Skin epidermis (tissue), 12 donors: Measurements from ENCODE around the gene OBSCN.

Experiments
- H3K27ac ChIP-seq, 21 experiments: fragments of 200-600 bp; sonication (generic) in 11 of 21; one replicate each; pipeline ENCODE4 v1.5.0; 2020; ENCODE audit warnings: mild to moderate bottlenecking in 3 of 21, inconsistent platforms in 2 of 21, moderate library complexity in 2 of 21
- H3K4me3 ChIP-seq, 7 experiments: fragments of 200-600 bp; sonication (generic) in 2 of 7; one replicate each; pipeline ENCODE4 v1.5.0; 2020; ENCODE audit warnings: inconsistent platforms in 2 of 7, mild to moderate bottlenecking in 2 of 7, moderate library complexity in 1 of 7

Gene OBSCN

GRCh38 chr1:228207851-228208821 lies at the start of gene OBSCN:
TSS of gene OBSCN (plus strand) at chr1:228208044. CDS start at chr1:228211784, 3,740 bp downstream.
- Histone ChIP-seq H3K4me3 (no peak within 1 kb of the TSS), H3K27ac (no peak within 1 kb of the TSS)

GRCh38 chr1:228158151-228159007 lies 49.5 kb upstream of the OBSCN start:
- no peak overlapping the region for H3K4me3 ChIP-seq
- peak overlapping the region in 1 of 21 experiments; percentile 12 for H3K27ac ChIP-seq

GRCh38 chr1:228159008-228159665 lies 48.7 kb upstream of the OBSCN start:
- Histone ChIP-seq H3K4me3 (no peak overlapping the region), H3K27ac (peak overlapping the region in 2 of 21 experiments; percentile 6 to 12)

- no peak overlapping the region for H3K4me3 ChIP-seq
- peak overlapping the region in 5 of 21 experiments; percentile 6 to 57 (median 45) for H3K27ac ChIP-seq
Measured at GRCh38 chr1:228160201-228160761, 47.6 kb upstream of the OBSCN start.

- no peak overlapping the region for H3K4me3 ChIP-seq
- peak overlapping the region in 13 of 21 experiments; percentile 59 to 100 (median 86) for H3K27ac ChIP-seq
Measured at GRCh38 chr1:228161362-228161761, 46.5 kb upstream of the OBSCN start.

- Histone ChIP-seq H3K27ac (peak overlapping the region in 15 of 21 experiments; percentile 59 to 100 (median 84)), H3K4me3 (no peak overlapping the region)
Measured at GRCh38 chr1:228161866-228162265, 46.0 kb upstream of the OBSCN start.

- H3K27ac ChIP-seq, result peak overlapping the region; percentile 15 to 100 (median 77)
Measured at GRCh38 chr1:228162286-228163006, 45.4 kb upstream of the OBSCN start.

GRCh38 chr1:228163007-228163753 lies 44.7 kb upstream of the OBSCN start:
- Histone ChIP-seq H3K4me3 (peak overlapping the region in 2 of 7 experiments; percentile 9 to 13), H3K27ac (peak overlapping the region; percentile 15 to 100 (median 77))

More at GRCh38 chr1:228162286-228163006, 45.4 kb upstream of the OBSCN start:
- no peak overlapping the region for H3K4me3 ChIP-seq

GRCh38 chr1:228163776-228164519 lies 43.9 kb upstream of the OBSCN start:
- no peak overlapping the region for H3K4me3 ChIP-seq
- peak overlapping the region in 18 of 21 experiments; percentile 36 to 100 (median 98) for H3K27ac ChIP-seq

GRCh38 chr1:228164561-228165371 lies 43.1 kb upstream of the OBSCN start:
- Histone ChIP-seq H3K27ac (peak overlapping the region in 20 of 21 experiments; percentile 50 to 100 (median 100)), H3K4me3 (peak overlapping the region; percentile 20 to 81 (median 52))

- Histone ChIP-seq H3K27ac (peak within 1 kb of the TSS; percentile 98 to 100 (median 100)), H3K4me3 (peak within 1 kb of the TSS; percentile 47 to 85 (median 60))
Measured at GRCh38 chr1:228165372-228166169, 42.3 kb upstream of the OBSCN start, which contains the start of gene IBA57. TSS of gene IBA57 (plus strand) at chr1:228165804. CDS start at chr1:228165817, 13 bp downstream.

GRCh38 chr1:228166170-228166936 lies 41.5 kb upstream of the OBSCN start:
- Histone ChIP-seq H3K27ac (peak overlapping the region; percentile 66 to 100 (median 100)), H3K4me3 (peak overlapping the region; percentile 47 to 85 (median 60))

- H3K27ac ChIP-seq, result no peak overlapping the region
Measured at GRCh38 chr1:228168563-228169270, 39.1 kb upstream of the OBSCN start.

GRCh38 chr1:228169345-228169744 lies 38.5 kb upstream of the OBSCN start:
- no peak overlapping the region for H3K27ac ChIP-seq
- H3K4me3 ChIP-seq, result no peak overlapping the region

More at GRCh38 chr1:228168563-228169270, 39.1 kb upstream of the OBSCN start:
- no peak overlapping the region for H3K4me3 ChIP-seq
